GM19238 (cell line): ENCODE measurements around the gene LUZP2.

Experiments
- DNase-seq: peaks from one replicate; pipeline ENCODE4 v3.0.0; 2011; ENCODE audit warnings: low spot score; ENCODE audit not compliant: insufficient read length

LUZP2 gene

DNA sequence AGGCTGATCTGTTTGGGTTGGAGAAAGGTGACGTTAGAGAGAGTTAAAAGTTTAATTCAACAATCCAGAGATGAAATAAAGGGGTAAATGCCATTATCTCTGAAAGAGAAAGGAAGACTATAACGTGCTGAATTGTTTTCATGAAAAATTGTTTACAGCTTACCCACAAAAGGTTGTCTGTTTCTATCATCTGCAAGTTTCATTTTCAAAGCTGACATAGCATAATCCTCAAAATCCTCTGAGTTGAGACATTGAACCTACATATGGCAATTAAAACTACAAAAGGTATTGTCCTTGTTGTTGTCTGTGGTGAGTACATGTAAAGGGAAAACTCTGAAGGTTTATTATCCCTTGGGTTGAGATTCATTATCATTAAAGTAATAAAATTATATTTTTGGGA lies 569.9 kb downstream of the LUZP2 start:
- no peak for DNase-seq

DNA sequence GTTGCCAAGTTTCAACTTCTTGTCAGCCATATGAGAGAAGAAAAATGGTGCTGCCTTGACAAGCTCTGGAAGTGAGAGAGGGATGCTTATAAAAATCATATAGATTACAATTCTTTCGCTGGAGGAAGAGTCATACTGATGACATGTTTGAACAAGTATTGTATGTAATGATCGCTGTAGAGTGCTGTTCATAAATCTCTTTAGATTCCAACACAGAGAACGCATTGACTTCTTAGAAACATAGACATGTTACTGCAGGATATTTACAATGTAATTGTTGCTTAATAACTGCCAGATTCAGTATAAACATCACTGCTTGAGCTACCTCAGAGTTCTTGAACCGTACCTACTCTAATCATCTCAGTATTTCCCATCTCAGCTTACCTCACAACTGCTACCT lies 571.6 kb downstream of the LUZP2 start:
- no peak for DNase-seq

DNA sequence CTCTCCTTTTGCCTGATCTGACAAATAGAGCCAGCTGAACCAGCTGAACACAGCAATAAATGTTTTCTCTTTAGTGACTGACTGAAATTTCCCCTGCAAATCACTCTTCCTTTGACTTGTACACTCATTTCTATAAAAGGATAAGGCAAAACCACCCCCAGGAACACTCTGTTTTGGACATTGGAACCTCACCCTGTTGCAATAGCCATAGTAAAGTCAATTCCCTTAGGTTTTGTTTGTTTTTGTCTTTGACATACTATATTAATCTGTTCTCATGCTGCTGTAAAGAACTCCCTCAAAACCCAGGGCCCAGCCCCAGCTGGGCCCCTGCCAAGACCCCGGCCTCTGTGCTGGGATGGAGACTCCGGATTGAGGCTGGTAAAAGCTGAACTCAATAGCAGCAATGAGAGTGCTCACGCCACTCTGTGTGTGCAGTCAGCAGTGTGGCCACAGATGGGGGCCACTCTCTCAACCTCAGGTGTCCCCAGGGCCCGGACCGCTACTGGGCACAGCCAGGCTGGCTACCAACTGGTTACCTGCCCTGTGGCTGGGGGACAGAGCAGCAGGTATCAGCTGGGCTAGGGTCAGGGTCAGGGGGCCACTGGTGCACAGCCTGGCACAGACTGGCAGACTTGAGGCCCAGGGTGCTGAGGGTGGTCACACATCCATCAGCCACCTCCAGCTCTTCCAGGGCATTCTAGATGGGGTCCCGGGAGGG lies 597.4 kb downstream of the LUZP2 start:
- DNase-seq = no peak

DNA sequence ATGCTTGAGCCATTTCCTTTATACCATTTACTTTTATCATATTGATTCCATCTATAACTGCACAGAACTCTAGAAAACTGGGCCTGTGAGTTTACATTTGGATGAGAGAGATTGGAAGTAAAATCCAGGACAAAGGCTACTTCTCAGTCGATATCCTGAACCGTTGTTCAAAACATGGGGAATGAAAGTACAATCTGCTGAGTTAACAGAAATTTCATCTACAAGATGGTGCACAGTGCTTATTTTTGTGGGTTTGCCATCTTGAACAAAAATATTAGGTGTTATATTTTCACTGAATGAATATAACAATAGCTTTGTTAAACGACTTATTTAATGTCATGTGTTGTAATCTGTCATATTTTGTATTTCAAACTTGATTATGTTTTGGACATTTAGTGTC lies 622.6 kb downstream of the LUZP2 start:
- DNase-seq = no peak
